Tibial nerve (tissue), 4 donors: Measurements from ENCODE around the gene KCNQ1.

Source experiments
- EP300 ChIP-seq, 2 donors: sonication (generic); formaldehyde crosslinking; IDR thresholded peaks; one replicate each; pipeline ENCODE4 v1.6.1; 2017; ENCODE audit warnings: antibody characterized with exemption in 2 of 2, mild to moderate bottlenecking in 1 of 2
- TF ChIP-seq, protein P1 (sequence below), 5 experiments: fragments of 200-600 bp in 3 of 5; fragments of 450-650 bp in 2 of 5; sonication (generic) in 3 of 5; IDR thresholded peaks; one replicate each; pipeline ENCODE4 v1.5.1; 2016 to 2019; ENCODE audit warnings: antibody characterized with exemption in 5 of 5, mild to moderate bottlenecking in 3 of 5, moderate library complexity in 2 of 5

DNA sequence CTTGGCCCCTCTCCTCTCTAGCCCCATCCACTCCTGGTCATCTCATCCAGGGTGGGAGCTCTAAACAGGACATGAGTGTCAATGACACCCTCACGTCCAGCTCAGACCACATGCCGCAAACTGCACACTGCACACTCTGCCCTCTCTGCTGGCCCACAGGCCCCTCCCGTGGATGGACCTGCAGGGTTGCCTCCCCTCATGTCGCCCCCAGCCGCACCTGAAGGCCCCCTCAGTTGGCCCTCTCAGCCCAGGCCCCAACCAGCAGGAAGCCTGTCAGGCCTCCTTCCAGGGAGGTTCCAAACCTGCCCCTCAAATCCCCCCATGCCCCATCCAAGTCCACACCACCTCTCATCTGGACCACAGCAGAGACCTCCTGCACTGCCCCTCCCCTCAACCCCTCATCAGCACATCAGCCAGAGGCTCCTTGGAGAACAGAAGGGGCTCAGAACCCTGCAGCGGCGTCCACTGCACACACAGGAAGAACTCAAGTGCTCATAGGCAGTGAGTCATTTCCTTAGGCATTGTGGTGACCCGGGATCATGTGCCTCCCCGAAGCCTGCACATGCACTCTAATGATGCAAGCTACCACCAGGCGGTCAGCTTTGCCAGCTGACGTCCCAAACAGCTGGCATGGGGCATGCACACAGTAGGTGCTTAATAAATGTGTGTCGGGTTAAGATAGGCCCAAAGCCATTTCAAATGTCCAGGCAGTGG lies 453.7 kb downstream of the KCNQ1 start:
- TF ChIP-seq, protein P1, sequence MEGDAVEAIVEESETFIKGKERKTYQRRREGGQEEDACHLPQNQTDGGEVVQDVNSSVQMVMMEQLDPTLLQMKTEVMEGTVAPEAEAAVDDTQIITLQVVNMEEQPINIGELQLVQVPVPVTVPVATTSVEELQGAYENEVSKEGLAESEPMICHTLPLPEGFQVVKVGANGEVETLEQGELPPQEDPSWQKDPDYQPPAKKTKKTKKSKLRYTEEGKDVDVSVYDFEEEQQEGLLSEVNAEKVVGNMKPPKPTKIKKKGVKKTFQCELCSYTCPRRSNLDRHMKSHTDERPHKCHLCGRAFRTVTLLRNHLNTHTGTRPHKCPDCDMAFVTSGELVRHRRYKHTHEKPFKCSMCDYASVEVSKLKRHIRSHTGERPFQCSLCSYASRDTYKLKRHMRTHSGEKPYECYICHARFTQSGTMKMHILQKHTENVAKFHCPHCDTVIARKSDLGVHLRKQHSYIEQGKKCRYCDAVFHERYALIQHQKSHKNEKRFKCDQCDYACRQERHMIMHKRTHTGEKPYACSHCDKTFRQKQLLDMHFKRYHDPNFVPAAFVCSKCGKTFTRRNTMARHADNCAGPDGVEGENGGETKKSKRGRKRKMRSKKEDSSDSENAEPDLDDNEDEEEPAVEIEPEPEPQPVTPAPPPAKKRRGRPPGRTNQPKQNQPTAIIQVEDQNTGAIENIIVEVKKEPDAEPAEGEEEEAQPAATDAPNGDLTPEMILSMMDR (IDR thresholded peaks at IDR 0.05) = no peak
- TF ChIP-seq EP300 (IDR thresholded peaks at IDR 0.05) = peak; percentile 75 to 81
